Spleen (tissue), 7 donors: ENCODE results near the gene SMYD1.

Experiments
- POLR2A ChIP-seq, 3 donors: fragments of 450-650 bp; IDR thresholded peaks; one replicate each; pipeline ENCODE4 v1.5.1; 2017; ENCODE audit warnings: antibody characterized with exemption in 3 of 3, mild to moderate bottlenecking in 1 of 3
- TF ChIP-seq, protein P1 (sequence below), 11 experiments: fragments of 200-600 bp in 7 of 11; fragments of 450-650 bp in 4 of 11; sonication (generic) in 4 of 11; IDR thresholded peaks in 8 of 11; conservative IDR thresholded peaks in 3 of 11; 1 replicate in 7 of 11; 2 replicates in 4 of 11; pipeline versions ENCODE4 v1.4.0 to v1.8.0; 2016 to 2021; ENCODE audit warnings: antibody characterized with exemption in 11 of 11, inconsistent platforms in 4 of 11, mild to moderate bottlenecking in 1 of 11
- donor health status: DM: no; HTN: no; CAD: no; lungs with moderate emphysema.
- donor health status: DM: no; HTN: no; CAD: no.
- donor health status: DM: no; HTN: no; CAD: no.

DNA sequence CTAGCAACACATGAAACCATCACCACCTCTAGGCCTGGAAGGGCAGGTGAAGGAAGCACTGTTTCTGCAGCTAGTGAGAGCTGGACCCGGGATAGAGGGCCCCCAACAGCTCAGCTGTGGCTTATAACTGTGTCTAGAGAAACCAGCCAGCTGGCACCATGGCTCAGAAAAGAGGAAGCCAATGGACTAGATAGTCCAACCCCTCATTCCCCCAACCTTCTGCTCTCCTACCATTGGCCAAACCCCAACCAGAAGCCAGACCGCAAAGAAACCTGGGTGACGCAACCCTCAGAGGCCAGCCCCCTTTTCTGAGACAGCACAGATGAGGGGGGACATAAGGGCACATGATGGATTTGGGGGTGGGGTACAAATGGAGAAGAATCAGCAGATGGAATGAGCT is 24.3 kb downstream of the SMYD1 start:
- TF ChIP-seq, protein P1, sequence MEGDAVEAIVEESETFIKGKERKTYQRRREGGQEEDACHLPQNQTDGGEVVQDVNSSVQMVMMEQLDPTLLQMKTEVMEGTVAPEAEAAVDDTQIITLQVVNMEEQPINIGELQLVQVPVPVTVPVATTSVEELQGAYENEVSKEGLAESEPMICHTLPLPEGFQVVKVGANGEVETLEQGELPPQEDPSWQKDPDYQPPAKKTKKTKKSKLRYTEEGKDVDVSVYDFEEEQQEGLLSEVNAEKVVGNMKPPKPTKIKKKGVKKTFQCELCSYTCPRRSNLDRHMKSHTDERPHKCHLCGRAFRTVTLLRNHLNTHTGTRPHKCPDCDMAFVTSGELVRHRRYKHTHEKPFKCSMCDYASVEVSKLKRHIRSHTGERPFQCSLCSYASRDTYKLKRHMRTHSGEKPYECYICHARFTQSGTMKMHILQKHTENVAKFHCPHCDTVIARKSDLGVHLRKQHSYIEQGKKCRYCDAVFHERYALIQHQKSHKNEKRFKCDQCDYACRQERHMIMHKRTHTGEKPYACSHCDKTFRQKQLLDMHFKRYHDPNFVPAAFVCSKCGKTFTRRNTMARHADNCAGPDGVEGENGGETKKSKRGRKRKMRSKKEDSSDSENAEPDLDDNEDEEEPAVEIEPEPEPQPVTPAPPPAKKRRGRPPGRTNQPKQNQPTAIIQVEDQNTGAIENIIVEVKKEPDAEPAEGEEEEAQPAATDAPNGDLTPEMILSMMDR (IDR thresholded peaks at IDR 0.05 in 8 of 11, conservative IDR thresholded peaks at IDR 0.05 in 3 of 11), result no peak
- TF ChIP-seq POLR2A (IDR thresholded peaks at IDR 0.05), result no peak
